Sigmoid colon (tissue), 7 donors: Measurements from ENCODE around the gene GPANK1. TPM values are rescaled to one million over a fixed set of nuclear protein-coding genes. Genes with fewer than 3 reads are reported as not detected.

Experiments
- DNase-seq: peaks from one replicate; pipeline ENCODE4 v3.0.0-alpha.2; 2019
- H3K27ac ChIP-seq, 4 donors: fragments of 200-600 bp; sonication (generic); one replicate each; pipeline ENCODE4 v1.5.1; 2016 to 2019; ENCODE audit warnings: mild to moderate bottlenecking in 1 of 4
- H3K27me3 ChIP-seq, 3 donors: fragments of 200-600 bp; sonication (generic); one replicate each; pipeline ENCODE4 v1.5.1; 2019; ENCODE audit warnings: mild to moderate bottlenecking in 1 of 3
- H3K36me3 ChIP-seq, 4 donors: fragments of 200-600 bp; sonication (generic); one replicate each; pipeline ENCODE4 v1.5.1; 2016 to 2019
- H3K4me1 ChIP-seq, 4 donors: fragments of 200-600 bp; sonication (generic); one replicate each; pipeline ENCODE4 v1.5.1; 2017 to 2019
- H3K4me3 ChIP-seq, 4 donors: fragments of 200-600 bp; sonication (generic); one replicate each; pipeline ENCODE4 v1.5.1; 2017 to 2019; ENCODE audit warnings: mild to moderate bottlenecking in 2 of 4, moderate library complexity in 1 of 4
- H3K9me3 ChIP-seq, 4 donors: fragments of 200-600 bp in 3 of 4; sonication (generic) in 3 of 4; one replicate each; pipeline versions ENCODE4 v1.5.1 to v1.6.1; 2013 to 2019
- EP300 ChIP-seq, 4 donors: sonication (generic); formaldehyde crosslinking; IDR thresholded peaks; one replicate each; pipeline ENCODE4 v1.6.1; 2017; ENCODE audit warnings: antibody characterized with exemption in 4 of 4
- POLR2A ChIP-seq, 2 donors: fragments of 450-650 bp; IDR thresholded peaks; one replicate each; pipeline ENCODE4 v1.6.1; 2016; ENCODE audit warnings: antibody characterized with exemption in 2 of 2, mild to moderate bottlenecking in 2 of 2, moderate library complexity in 2 of 2
- POLR2AphosphoS5 ChIP-seq, 4 donors: sonication (generic); formaldehyde crosslinking; IDR thresholded peaks; one replicate each; pipeline ENCODE4 v1.6.1; 2017; ENCODE audit warnings: antibody characterized with exemption in 4 of 4
- WGBS, 2 donors: extraction: QIAGEN DNeasy Blood & Tissue Kit; methylation state at CpG; one replicate each; pipeline ENCODE4 v1.1.7; 2013; 5-methylcytosine and 5-hydroxymethylcytosine counted together
- intact Hi-C: fragments of 100-400 bp; cut with DNase I; formaldehyde crosslinking; loops from one replicate; pipeline ENCODE4 v1.15.1; 2023
- polyA plus RNA-seq, 3 donors: library from polyadenylated mRNA; stranded (reverse); fragments of 200-250 nt; gene quantifications; one replicate each; pipeline ENCODE4 v1.2.3, GENCODE V29; 2013
- total RNA-seq, 4 donors: library from RNA; depleted of rRNA; stranded (reverse); fragments of >200 nt; gene quantifications; one replicate each; pipeline ENCODE4 v1.1.0, GENCODE V29; 2016
- TF ChIP-seq, protein P1 (sequence below), 4 experiments: fragments of 450-650 bp in 3 of 4; fragments of 200-600 bp in 1 of 4; IDR thresholded peaks; one replicate each; pipeline ENCODE4 v1.5.1; 2016 to 2019; ENCODE audit warnings: antibody characterized with exemption in 4 of 4, mild to moderate bottlenecking in 3 of 4, moderate library complexity in 2 of 4
- donor health status: healthy with polysubstance abuse.
- donor health status: Bipolar disorder and iron deficiency.
- donor health status: healthy.

GPANK1 gene
- total and polyA plus RNA-seq, 7 donors: 15.3 to 29.6 (median 22.8) TPM

DNA sequence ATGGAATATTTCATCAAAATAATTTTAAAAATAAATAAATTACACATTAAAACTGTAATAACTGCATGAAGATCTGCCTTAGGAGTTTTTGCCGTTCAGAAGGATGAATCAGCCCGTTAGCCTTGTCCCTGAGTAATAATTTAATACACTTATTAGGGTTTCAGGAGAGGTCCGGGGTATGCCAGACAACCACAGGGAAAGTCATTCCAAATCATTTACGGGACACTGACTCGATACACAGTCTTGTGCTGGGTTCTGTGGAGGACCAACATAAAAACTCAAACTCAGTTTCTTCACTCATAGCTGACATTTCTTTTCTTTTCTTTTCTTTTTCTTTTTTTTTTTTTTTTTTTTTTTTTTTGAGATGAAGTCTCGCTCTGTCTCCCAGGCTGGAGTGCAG lies 41.1 kb upstream of the GPANK1 start:
- intact Hi-C loops: loop anchor here (5.0 to 10.0 kb wide), 2 partner anchors 86 to 161 kb away; partner anchors contain the start of genes ATP6V1G2, DDX39B and NFKBIL1
- H3K27ac ChIP-seq: no peak overlapping the region
- TF ChIP-seq POLR2AphosphoS5 (IDR thresholded peaks at IDR 0.05) (no peak), POLR2A (IDR thresholded peaks at IDR 0.05) (no peak), EP300 (IDR thresholded peaks at IDR 0.05) (no peak)
- TF ChIP-seq, protein P1, sequence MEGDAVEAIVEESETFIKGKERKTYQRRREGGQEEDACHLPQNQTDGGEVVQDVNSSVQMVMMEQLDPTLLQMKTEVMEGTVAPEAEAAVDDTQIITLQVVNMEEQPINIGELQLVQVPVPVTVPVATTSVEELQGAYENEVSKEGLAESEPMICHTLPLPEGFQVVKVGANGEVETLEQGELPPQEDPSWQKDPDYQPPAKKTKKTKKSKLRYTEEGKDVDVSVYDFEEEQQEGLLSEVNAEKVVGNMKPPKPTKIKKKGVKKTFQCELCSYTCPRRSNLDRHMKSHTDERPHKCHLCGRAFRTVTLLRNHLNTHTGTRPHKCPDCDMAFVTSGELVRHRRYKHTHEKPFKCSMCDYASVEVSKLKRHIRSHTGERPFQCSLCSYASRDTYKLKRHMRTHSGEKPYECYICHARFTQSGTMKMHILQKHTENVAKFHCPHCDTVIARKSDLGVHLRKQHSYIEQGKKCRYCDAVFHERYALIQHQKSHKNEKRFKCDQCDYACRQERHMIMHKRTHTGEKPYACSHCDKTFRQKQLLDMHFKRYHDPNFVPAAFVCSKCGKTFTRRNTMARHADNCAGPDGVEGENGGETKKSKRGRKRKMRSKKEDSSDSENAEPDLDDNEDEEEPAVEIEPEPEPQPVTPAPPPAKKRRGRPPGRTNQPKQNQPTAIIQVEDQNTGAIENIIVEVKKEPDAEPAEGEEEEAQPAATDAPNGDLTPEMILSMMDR (IDR thresholded peaks at IDR 0.05): no peak

DNA sequence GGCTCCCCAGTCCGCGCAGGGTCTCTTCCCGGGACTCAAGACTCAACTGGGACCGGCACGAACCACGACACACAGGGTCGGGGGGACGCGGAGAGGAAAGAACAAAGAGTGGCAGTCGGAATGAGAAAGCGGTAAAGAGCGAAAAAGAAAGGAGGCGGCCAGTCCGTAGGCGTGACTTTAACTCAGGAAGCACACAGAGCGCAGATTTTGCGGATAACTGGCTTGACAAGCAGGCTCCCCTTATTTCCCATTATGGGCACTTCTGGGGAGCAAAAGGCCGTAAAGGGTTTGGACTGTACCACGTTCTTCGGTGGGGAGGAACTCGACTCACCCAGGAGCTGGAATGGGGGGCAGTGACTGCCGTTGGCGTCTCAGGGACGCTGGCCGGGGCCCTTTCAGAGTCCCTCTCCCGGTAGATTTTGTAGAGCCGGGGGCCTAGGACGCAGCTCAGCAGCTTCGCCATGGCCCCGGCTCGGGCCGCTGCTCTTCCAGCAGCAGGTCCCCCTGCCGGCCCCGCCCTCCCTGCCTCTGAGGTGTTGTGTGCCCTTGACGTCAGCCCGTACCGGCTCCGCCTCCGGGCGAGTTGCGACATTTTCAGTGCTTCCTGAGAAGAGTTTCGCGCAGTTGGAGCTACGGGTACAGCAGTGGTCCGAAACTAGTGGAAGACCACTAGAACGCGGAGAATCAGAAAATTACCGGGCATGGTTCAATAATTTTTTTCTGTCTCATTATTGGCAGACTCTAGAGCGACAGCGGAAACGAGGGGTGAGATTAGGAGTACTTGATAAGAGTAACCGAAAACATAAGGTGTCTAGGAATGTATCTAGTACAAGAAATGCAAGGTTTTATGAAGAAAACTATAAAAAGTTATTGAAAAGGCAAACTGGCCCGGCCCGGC lies 38.3 kb upstream of the GPANK1 start, which contains the start of gene ABHD16A:
TSS of gene ABHD16A (minus strand) at position 506 of the 898 bp plus-strand sequence. CDS start at position 463, 43 bp downstream.
- TF ChIP-seq, protein P1 (IDR thresholded peaks at IDR 0.05): no peak
- peak; percentile 98 to 99 (median 99) for TF ChIP-seq POLR2AphosphoS5 (IDR thresholded peaks at IDR 0.05)
- TF ChIP-seq EP300 (IDR thresholded peaks at IDR 0.05): peak in 2 of 4 donors; percentile 66 to 82
- TF ChIP-seq POLR2A (IDR thresholded peaks at IDR 0.05): peak; percentile 99
- intact Hi-C loops: loop anchor here (1.0 to 10.0 kb wide), 2 partner anchors 25 to 158 kb away; partner anchors contain the start of genes ATP6V1G2, DDX39B and NFKBIL1
- 0 to 1% methylated on average over 54 of the region's 54 CpGs for WGBS, 2 donors
- Histone ChIP-seq H3K27me3 (no peaks in the 10 kb centered on the region), H3K36me3 (peaks cover 0 to 25% (median 8%) of the 10 kb centered on the region in 4 donors), H3K4me3 (peak within 1 kb of the TSS; percentile 66 to 92 (median 80)), H3K27ac (peak within 1 kb of the TSS; percentile 94 to 99 (median 97)), H3K9me3 (no peaks in the 10 kb centered on the region), H3K4me1 (peaks cover 0 to 36% (median 22%) of the 10 kb centered on the region in 4 donors)
- DNase-seq: peak; percentile 100

More for the DNA sequence above, 41.1 kb upstream of the GPANK1 start:
- H3K9me3 ChIP-seq: no peaks in the 10 kb centered on the region
- H3K4me3 ChIP-seq: no peak overlapping the region
- 93% methylated on average over 6 of the region's 6 CpGs for WGBS, 2 donors
- H3K27me3 ChIP-seq: no peaks in the 10 kb centered on the region
- H3K4me1 ChIP-seq: peaks cover 0 to 24% (median 15%) of the 10 kb centered on the region in 4 donors
- peaks cover 0 to under 1% (median 0%) of the 10 kb centered on the region in 4 donors for H3K36me3 ChIP-seq
- DNase-seq: no peak

DNA sequence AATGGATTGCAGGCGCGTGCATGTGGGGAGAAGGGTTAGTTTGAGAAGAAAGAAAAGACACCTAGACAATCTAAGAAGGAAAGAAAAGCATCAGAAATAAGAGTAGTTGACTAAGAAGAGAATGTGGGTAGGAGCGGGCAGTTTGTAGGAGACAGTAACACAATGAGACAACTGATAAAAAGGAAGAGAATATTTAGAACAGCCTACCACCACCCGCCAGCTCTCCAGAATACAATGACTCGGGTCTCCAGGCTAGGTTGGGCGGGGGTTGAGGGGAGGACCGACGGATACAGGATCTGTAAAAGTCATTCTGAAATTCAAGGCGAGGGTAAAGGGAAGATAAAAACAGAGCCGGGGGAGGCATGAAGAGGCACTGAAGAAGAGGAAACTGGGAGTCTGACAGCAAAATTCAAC lies 37.6 kb upstream of the GPANK1 start:
- DNase-seq: no peak
- H3K4me1 ChIP-seq: peaks cover 0 to 36% (median 22%) of the 10 kb centered on the region in 4 donors
- 0% methylated on average over 10 of the region's 10 CpGs for WGBS, 2 donors
- H3K36me3 ChIP-seq: peaks cover 0 to 32% (median 10%) of the 10 kb centered on the region in 4 donors
- H3K27ac ChIP-seq: peak overlapping the region; percentile 94 to 99 (median 97)
- intact Hi-C loops: loop anchor here (10.0 kb wide), 1 partner anchor 158 kb away; the partner anchor contains the start of genes ATP6V1G2, DDX39B and NFKBIL1
- no peaks in the 10 kb centered on the region for H3K9me3 ChIP-seq
- peak overlapping the region; percentile 66 to 92 (median 80) for H3K4me3 ChIP-seq
- H3K27me3 ChIP-seq: no peaks in the 10 kb centered on the region
- no peak for TF ChIP-seq POLR2A (IDR thresholded peaks at IDR 0.05)
- TF ChIP-seq, protein P1 (IDR thresholded peaks at IDR 0.05): no peak
- TF ChIP-seq EP300 (IDR thresholded peaks at IDR 0.05): no peak
- no peak for TF ChIP-seq POLR2AphosphoS5 (IDR thresholded peaks at IDR 0.05)

DNA sequence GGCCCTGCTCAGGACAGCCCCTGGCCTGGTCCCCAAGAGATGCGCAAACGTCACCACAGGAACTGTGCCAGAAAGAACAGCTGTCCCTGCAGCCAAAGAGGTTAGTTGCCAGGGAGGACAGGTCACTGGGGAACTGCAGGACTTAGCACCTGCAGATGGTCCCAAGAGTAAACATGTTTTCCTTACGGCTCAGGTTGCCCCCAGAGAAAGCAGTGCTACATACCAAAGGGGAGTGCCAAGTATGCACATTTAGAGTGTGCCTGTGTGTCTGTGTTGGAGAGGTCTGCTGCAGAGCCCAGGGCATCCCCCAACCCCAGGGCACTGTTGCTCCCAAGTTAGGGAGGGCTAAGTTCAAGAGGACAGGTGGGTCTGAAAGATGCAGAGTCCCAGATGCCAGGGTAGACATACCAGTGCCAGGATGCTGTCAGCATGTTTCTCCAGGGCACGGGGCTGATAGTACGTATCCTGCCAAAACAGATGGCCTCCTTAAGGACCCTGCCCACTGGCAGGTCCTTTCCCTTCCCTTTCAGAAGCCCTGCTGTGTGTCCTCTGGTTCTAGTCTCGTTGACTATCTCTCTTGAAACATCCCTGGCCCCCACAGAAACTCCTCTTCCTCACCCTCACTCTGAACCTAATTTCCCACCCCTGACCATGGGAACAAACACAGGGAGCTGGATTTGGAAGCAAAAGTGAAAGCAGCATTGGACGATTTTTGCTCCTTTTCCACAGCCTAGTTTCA lies 37.0 kb upstream of the GPANK1 start:
- no peaks in the 10 kb centered on the region for H3K27me3 ChIP-seq
- H3K27ac ChIP-seq: peak overlapping the region; percentile 94 to 99 (median 97)
- DNase-seq: no peak
- TF ChIP-seq, protein P1 (IDR thresholded peaks at IDR 0.05): no peak
- no peak for TF ChIP-seq EP300 (IDR thresholded peaks at IDR 0.05)
- TF ChIP-seq POLR2AphosphoS5 (IDR thresholded peaks at IDR 0.05): no peak
- no peak for TF ChIP-seq POLR2A (IDR thresholded peaks at IDR 0.05)
- 24 to 30% methylated on average over 7 of the region's 7 CpGs for WGBS, 2 donors
- intact Hi-C loops: loop anchor here (10.0 kb wide), 1 partner anchor 157 kb away; the partner anchor contains the start of genes ATP6V1G2, DDX39B and NFKBIL1
- peaks cover 0 to 38% (median 13%) of the 10 kb centered on the region in 4 donors for H3K36me3 ChIP-seq
- no peaks in the 10 kb centered on the region for H3K9me3 ChIP-seq
- peak overlapping the region; percentile 66 to 92 (median 80) for H3K4me3 ChIP-seq
- H3K4me1 ChIP-seq: peaks cover 0 to 36% (median 22%) of the 10 kb centered on the region in 4 donors
